GM19240 (cell line): ENCODE data around the gene IKBKE.
A peak's percentile ranks its signal among the peaks of the same experiment; 100 is the strongest.

Experiments used
- DNase-seq: peaks from one replicate; pipeline ENCODE4 v3.0.0; 2011; ENCODE audit warnings: low spot score; ENCODE audit not compliant: insufficient read length

IKBKE gene

GRCh38 chr1:206455289-206455665, 15.0 kb upstream of the IKBKE start:
- DNase-seq = no peak

GRCh38 chr1:206455666-206456344, 14.5 kb upstream of the IKBKE start:
- no peak for DNase-seq

GRCh38 chr1:206456577-206457370, 13.5 kb upstream of the IKBKE start:
- no peak for DNase-seq

- DNase-seq = no peak
Measured at GRCh38 chr1:206457408-206458120, 12.7 kb upstream of the IKBKE start.

GRCh38 chr1:206459703-206460102, 10.6 kb upstream of the IKBKE start:
- DNase-seq = no peak

GRCh38 chr1:206460836-206461426, 9.3 kb upstream of the IKBKE start:
- no peak for DNase-seq

- peak; percentile 61 for DNase-seq
Measured at GRCh38 chr1:206461602-206462455, 8.4 kb upstream of the IKBKE start.

GRCh38 chr1:206463137-206463536, 7.1 kb upstream of the IKBKE start:
- DNase-seq = no peak

GRCh38 chr1:206463911-206464310, 6.4 kb upstream of the IKBKE start:
- DNase-seq = no peak

GRCh38 chr1:206464456-206464964, 5.8 kb upstream of the IKBKE start:
- no peak for DNase-seq

- no peak for DNase-seq
Measured at GRCh38 chr1:206465951-206466350, 4.3 kb upstream of the IKBKE start.

GRCh38 chr1:206466840-206467649, 3.2 kb upstream of the IKBKE start:
- no peak for DNase-seq

- DNase-seq = no peak
Measured at GRCh38 chr1:206467915-206468314, 2.4 kb upstream of the IKBKE start.

GRCh38 chr1:206468571-206468970, 1.7 kb upstream of the IKBKE start:
- no peak for DNase-seq

GRCh38 chr1:206469411-206469932, 804 bp upstream of the IKBKE start:
- DNase-seq = no peak

GRCh38 chr1:206470692-206471414, 577 bp downstream of the IKBKE start:
- DNase-seq = peak; percentile 32

- no peak for DNase-seq
Measured at GRCh38 chr1:206471415-206471801, 1.1 kb downstream of the IKBKE start.

- DNase-seq = no peak
Measured at GRCh38 chr1:206472024-206472423, 1.7 kb downstream of the IKBKE start.

- DNase-seq = no peak
Measured at GRCh38 chr1:206472454-206472853, 2.2 kb downstream of the IKBKE start.
